Keratinocyte (primary cell): Measurements from ENCODE around the gene TECRL. TPM values are rescaled to one million over a fixed set of nuclear protein-coding genes. Genes with fewer than 3 reads are reported as not detected.

Experiments used
- DNase-seq: peaks from one replicate; pipeline ENCODE4 v3.0.0-alpha.2; 2011; ENCODE audit warnings: low read depth, missing footprints, low spot score
- FAIRE-seq: peaks from 2 replicates; lab custom pipeline; 2011; peaks lifted over from hg19 to GRCh38; lab: Jason Lieb, UNC
- H2AFZ ChIP-seq: 2 replicates; pipeline ENCODE4 v1.6.0; 2012; ENCODE audit warnings: low read length, control low read depth, inconsistent platforms; ENCODE audit not compliant: control insufficient read depth
- H3K27ac ChIP-seq: 2 replicates; pipeline ENCODE4 v1.5.1; 2011; ENCODE audit warnings: low read length; ENCODE audit not compliant: control insufficient read depth, insufficient read depth
- H3K27me3 ChIP-seq: 3 replicates; pipeline ENCODE4 v1.6.0; 2011; ENCODE audit warnings: low read length; ENCODE audit not compliant: control insufficient read depth, insufficient read depth; ENCODE audit errors: extremely low read depth
- H3K36me3 ChIP-seq, 2 experiments: 2 replicates in 1 of 2; 3 replicates in 1 of 2; pipeline ENCODE4 v1.5.1; 2011; ENCODE audit warnings: low read length in 2 of 2, mild to moderate bottlenecking in 1 of 2; ENCODE audit not compliant: control insufficient read depth in 2 of 2, insufficient read depth in 2 of 2; ENCODE audit errors: extremely low read depth in 1 of 2
- H3K4me1 ChIP-seq: 3 replicates; pipeline ENCODE4 v1.5.1; 2011; ENCODE audit warnings: low read length; ENCODE audit not compliant: control insufficient read depth, insufficient read depth; ENCODE audit errors: extremely low read depth
- H3K4me2 ChIP-seq: 3 replicates; pipeline ENCODE4 v1.6.0; 2011; ENCODE audit warnings: low read depth, low read length; ENCODE audit not compliant: control insufficient read depth, insufficient read depth; ENCODE audit errors: extremely low read depth
- H3K4me3 ChIP-seq, 3 experiments: fragments of 200-600 bp in 1 of 3; sonication (generic) in 1 of 3; 2 replicates in 2 of 3; 3 replicates in 1 of 3; pipeline ENCODE4 v1.5.1; 2011 to 2016; ENCODE audit warnings: low read length in 3 of 3, mild to moderate bottlenecking in 3 of 3, control low read depth in 2 of 3, inconsistent platforms in 1 of 3, low read depth in 1 of 3, mixed read lengths in 1 of 3, mixed run types in 1 of 3, moderate library complexity in 1 of 3; ENCODE audit not compliant: control insufficient read depth in 2 of 3, insufficient read depth in 2 of 3; ENCODE audit errors: extremely low read depth in 1 of 3
- H3K79me2 ChIP-seq: 2 replicates; pipeline ENCODE4 v1.6.0; 2012; ENCODE audit warnings: low read length; ENCODE audit not compliant: control insufficient read depth, insufficient read depth
- H3K9ac ChIP-seq: 3 replicates; pipeline ENCODE4 v1.6.0; 2011; ENCODE audit warnings: low read length; ENCODE audit not compliant: control insufficient read depth, insufficient read depth; ENCODE audit errors: extremely low read depth
- H3K9me1 ChIP-seq: 3 replicates; pipeline ENCODE4 v1.6.0; 2011; ENCODE audit warnings: low read length; ENCODE audit not compliant: control insufficient read depth, insufficient read depth; ENCODE audit errors: extremely low read depth
- H3K9me3 ChIP-seq: 2 replicates; pipeline ENCODE4 v1.5.1; 2012; ENCODE audit warnings: low read depth, low read length; ENCODE audit not compliant: control insufficient read depth
- H4K20me1 ChIP-seq: 3 replicates; pipeline ENCODE4 v1.6.0; 2011; ENCODE audit warnings: low read length; ENCODE audit not compliant: control insufficient read depth, insufficient read depth; ENCODE audit errors: extremely low read depth
- CTCF ChIP-seq, 3 experiments: IDR thresholded peaks in 1 of 3; conservative IDR thresholded peaks in 1 of 3; optimal IDR thresholded peaks in 1 of 3; 2 replicates in 2 of 3; 3 replicates in 1 of 3; pipeline versions ENCODE3 to v1.5.1; 2011; ENCODE audit warnings: low read length in 3 of 3, mild to moderate bottlenecking in 3 of 3, moderate library complexity in 2 of 3, control low read depth in 1 of 3, inconsistent platforms in 1 of 3; ENCODE audit not compliant: insufficient read depth in 2 of 3; ENCODE audit errors: extremely low read depth in 1 of 3
- EZH2 ChIP-seq: IDR thresholded peaks from one replicate; pipeline ENCODE4 v1.6.1; 2012; ENCODE audit warnings: inconsistent platforms, mild to moderate bottlenecking, low read length, moderate library complexity
- dilution Hi-C: fragments of 300-500 bp; cut with MboI; formaldehyde crosslinking; loops from one replicate; pipeline ENCODE4 v1.7.0; 2020; ENCODE audit warnings: low sequenced_read_pairs; ENCODE audit not compliant: extremely low pct_ligation_motif_present
- polyA plus RNA-seq, 5 experiments: library from polyadenylated mRNA; depleted of rRNA in 3 of 5; stranded (reverse) in 3 of 5; stranded (forward) in 1 of 5; unstranded in 1 of 5; fragments of >200 nt; gene quantifications; 1 replicate in 1 of 5; 2 replicates in 3 of 5; 3 replicates in 1 of 5; pipeline versions ENCODE4 v1.2.1 to v1.2.3, GENCODE V29; 2011 to 2012; ENCODE audit warnings: missing spikeins in 2 of 5, low read depth in 1 of 5, low replicate concordance in 1 of 5

The TECRL gene
- polyA plus RNA-seq, 1 donor (not counting 4 experiments of a cell fraction or from before 2014, with no cell fraction given): not detected

GRCh38 chr4:64353904-64354303 lies 55.3 kb downstream of the TECRL start:
- H3K9ac ChIP-seq: no peak overlapping the region
- H3K79me2 ChIP-seq: no peaks in the 10 kb centered on the region
- FAIRE-seq (no peak), DNase-seq (no peak)
- no peaks in the 10 kb centered on the region for H3K9me3 ChIP-seq
- TF ChIP-seq EZH2: no peak
- H3K4me1 ChIP-seq: no peaks in the 10 kb centered on the region
- no peaks in the 10 kb centered on the region for H3K9me1 ChIP-seq
- no peaks in the 10 kb centered on the region for H3K27me3 ChIP-seq
- H3K27ac ChIP-seq: no peak overlapping the region
- no peak overlapping the region for H2AFZ ChIP-seq
- H3K4me2 ChIP-seq: no peak overlapping the region
- H4K20me1 ChIP-seq: no peaks in the 10 kb centered on the region
- H3K4me3 ChIP-seq: no peak overlapping the region
- dilution Hi-C loops: no loop called here
- no peaks in the 10 kb centered on the region for H3K36me3 ChIP-seq

- H3K9me3 ChIP-seq: no peaks in the 10 kb centered on the region
- H3K27me3 ChIP-seq: no peaks in the 10 kb centered on the region
- H3K4me1 ChIP-seq: no peaks in the 10 kb centered on the region
- H4K20me1 ChIP-seq: no peaks in the 10 kb centered on the region
- H3K36me3 ChIP-seq: no peaks in the 10 kb centered on the region
- H3K27ac ChIP-seq: no peak overlapping the region
- dilution Hi-C loops: no loop called here
- H3K4me3 ChIP-seq: no peak overlapping the region
- H3K79me2 ChIP-seq: no peaks in the 10 kb centered on the region
- FAIRE-seq (no peak), DNase-seq (no peak)
- no peak overlapping the region for H2AFZ ChIP-seq
- TF ChIP-seq EZH2: no peak
- TF ChIP-seq CTCF (optimal IDR thresholded peaks at IDR 0.05 in 1 of 3, IDR thresholded peaks at IDR 0.05 in 1 of 3, conservative IDR thresholded peaks at IDR 0.05 in 1 of 3; ENCODE audit: extremely low read depth in 1 of 3, insufficient read depth in 2 of 3, low read length in 3 of 3): no peak
- no peak overlapping the region for H3K4me2 ChIP-seq
- H3K9ac ChIP-seq: no peak overlapping the region
- H3K9me1 ChIP-seq: no peaks in the 10 kb centered on the region
These were observed 67.5 kb downstream of the TECRL start for GRCh38 chr4:64341711-64342110.
